H1 (cell line): Measurements from ENCODE around the gene RNU6-8. TPM values are rescaled to one million over a fixed set of nuclear protein-coding genes. Genes with fewer than 3 reads are reported as not detected.

Experiments
- CTCF ChIP-seq, 3 experiments: IDR thresholded peaks; 1 replicate in 2 of 3; 2 replicates in 1 of 3; pipeline versions ENCODE4 v1.5.1 to v1.6.1; 2011; ENCODE audit warnings: low read length in 3 of 3, mild to moderate bottlenecking in 3 of 3, inconsistent platforms in 2 of 3, low read depth in 1 of 3, moderate library complexity in 1 of 3; ENCODE audit not compliant: insufficient read depth in 1 of 3; ENCODE audit errors: control extremely low read depth in 1 of 3
- KDM5A ChIP-seq: fragments of 200-600 bp; IDR thresholded peaks from 2 replicates; pipeline ENCODE4 v1.7.1; 2012; ENCODE audit warnings: mild to moderate bottlenecking, low read length, inconsistent platforms, mixed read lengths
- polyA plus RNA-seq, 7 experiments: library from polyadenylated mRNA; depleted of rRNA in 3 of 7; stranded (reverse) in 5 of 7; unstranded in 2 of 7; fragments of >200 nt in 5 of 7; fragments of 200-250 nt in 2 of 7; gene quantifications; 1 replicate in 5 of 7; 2 replicates in 1 of 7; 4 replicates in 1 of 7; pipeline versions ENCODE4 v1.2.1 to v1.2.3, GENCODE V29; 2011 to 2013; ENCODE audit warnings: missing spikeins in 2 of 7, mixed read lengths in 2 of 7
- total RNA-seq: library from RNA; stranded (reverse); fragmentation: NEBNext Ultra II Directional; extraction: Animal tissue kit (Norgen Biotek cat#: 25700); gene quantifications from 2 replicates; pipeline ENCODE4 v1.2.1, GENCODE V29; 2021

The RNU6-8 gene
- total and polyA plus RNA-seq, 2 of the 8 experiments (the other 6 are each of a cell fraction or from before 2014, with no cell fraction given): not detected

- TF ChIP-seq CTCF (IDR thresholded peaks at IDR 0.05; ENCODE audit: control extremely low read depth in 1 of 3, insufficient read depth in 1 of 3, low read depth in 1 of 3, low read length in 3 of 3) (no peak), KDM5A (no peak)
Measured at GRCh38 chr14:32209471-32209870, 6.4 kb upstream of the RNU6-8 start (continued).
